K562 treated with DMSO at 1 percent for 24 hours (cell line): ENCODE results near the gene PCDHA10. TPM values are rescaled to one million over a fixed set of nuclear protein-coding genes. Genes with fewer than 3 reads are reported as not detected.

Experiments
- total RNA-seq: library from RNA; unstranded; fragments of 300-600 nt; gene quantifications from 2 replicates; pipeline ENCODE4 v1.2.3, GENCODE V29; 2022; ENCODE audit warnings: low read depth; ENCODE audit not compliant: insufficient read depth

PCDHA10 gene
- total RNA-seq, 1 experiment from 2014 or later: not detected

Other genes starting within 250 kb of the PCDHA10 start
- 1.1 and 1.6 TPM in 2 replicates for gene CD14, start 222.7 kb upstream of the PCDHA10 start, total RNA-seq
- gene TMCO6, start 216.4 kb upstream of the PCDHA10 start, total RNA-seq: 15.2 and 22.3 TPM in 2 replicates
- 215 and 263 TPM in 2 replicates for gene NDUFA2, start 208.3 kb upstream of the PCDHA10 start, total RNA-seq
- gene IK, start 208.1 kb upstream of the PCDHA10 start, total RNA-seq: 149 and 175 TPM in 2 replicates
- 42.8 and 44.6 TPM in 2 replicates for gene WDR55, start 191.0 kb upstream of the PCDHA10 start, total RNA-seq
- 2.2 and 4.9 TPM in 2 replicates for gene DND1, start 182.3 kb upstream of the PCDHA10 start, total RNA-seq
- gene HARS1, start 164.5 kb upstream of the PCDHA10 start, total RNA-seq: 63.3 and 68.0 TPM in 2 replicates
- 19.8 and 20.5 TPM in 2 replicates for gene HARS2, start 164.4 kb upstream of the PCDHA10 start, total RNA-seq
- 44.2 and 45.1 TPM in 2 replicates for gene ZMAT2, start 155.4 kb upstream of the PCDHA10 start, total RNA-seq
- not detected in 2 replicates for gene PCDHA1, start 69.8 kb upstream of the PCDHA10 start, total RNA-seq
- not detected in 2 replicates for gene PCDHA2, start 61.0 kb upstream of the PCDHA10 start, total RNA-seq
- not detected in 2 replicates for gene PCDHA3, start 54.8 kb upstream of the PCDHA10 start, total RNA-seq
- not detected in 2 replicates for gene PCDHA4, start 48.8 kb upstream of the PCDHA10 start, total RNA-seq
- 0.13 TPM in 1 of 2 replicates, not detected in the other for gene PCDHA5, start 34.3 kb upstream of the PCDHA10 start, total RNA-seq
- gene PCDHA6, start 27.9 kb upstream of the PCDHA10 start, total RNA-seq: not detected in 2 replicates
- not detected in 2 replicates for gene PCDHA7, start 21.6 kb upstream of the PCDHA10 start, total RNA-seq
- gene PCDHA8, start 14.7 kb upstream of the PCDHA10 start, total RNA-seq: not detected in 2 replicates
- not detected in 2 replicates for gene PCDHA9, start 7.5 kb upstream of the PCDHA10 start, total RNA-seq
- gene PCDHA11, start 13.1 kb downstream of the PCDHA10 start, total RNA-seq: not detected in 2 replicates
- not detected in 2 replicates for gene PCDHA12, start 19.4 kb downstream of the PCDHA10 start, total RNA-seq
- not detected in 2 replicates for gene PCDHA13, start 26.2 kb downstream of the PCDHA10 start, total RNA-seq
- not detected in 2 replicates for gene PCDHAC1, start 70.4 kb downstream of the PCDHA10 start, total RNA-seq
- gene PCDHAC2, start 110.6 kb downstream of the PCDHA10 start, total RNA-seq: not detected in 2 replicates
- not detected in 2 replicates for gene PCDHB1, start 195.5 kb downstream of the PCDHA10 start, total RNA-seq
- 0.44 and 0.59 TPM in 2 replicates for gene PCDHB2, start 238.7 kb downstream of the PCDHA10 start, total RNA-seq
- 0.31 and 0.35 TPM in 2 replicates for gene PCDHB3, start 244.6 kb downstream of the PCDHA10 start, total RNA-seq